IPS-NIHi7 (cell line): ENCODE data around the gene TMEM213.
"Not testable (repeated sequence)": the region's sequence is repeated elsewhere in the genome, so short reads cannot be mapped to it uniquely, and the experiment has no call there.

Experiments
- DNase-seq: peaks from one replicate; pipeline ENCODE4 v3.0.0; 2012; ENCODE audit warnings: mixed read lengths; ENCODE audit errors: extremely low spot score

Gene TMEM213

DNA sequence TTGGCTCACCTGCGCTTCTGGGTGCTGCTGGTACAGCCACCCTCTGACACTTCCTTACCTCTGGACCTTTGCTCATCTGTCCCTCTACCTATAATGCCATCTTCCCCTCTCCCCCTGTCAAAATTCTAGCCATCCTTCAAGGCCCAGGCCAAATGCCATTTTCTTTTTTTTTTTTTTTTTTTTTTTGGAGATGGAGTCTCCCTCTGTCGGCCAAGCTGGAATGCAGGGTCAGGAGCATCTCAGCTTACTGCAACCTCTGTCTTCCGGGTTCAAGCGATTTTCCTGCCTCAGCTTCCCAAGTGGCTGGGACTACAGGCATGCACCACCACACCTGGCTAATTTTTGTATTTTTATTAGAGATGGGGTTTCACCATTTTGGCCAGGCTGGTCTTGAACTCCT, 748 bp upstream of the TMEM213 start:
- not testable (repeated sequence) for DNase-seq

DNA sequence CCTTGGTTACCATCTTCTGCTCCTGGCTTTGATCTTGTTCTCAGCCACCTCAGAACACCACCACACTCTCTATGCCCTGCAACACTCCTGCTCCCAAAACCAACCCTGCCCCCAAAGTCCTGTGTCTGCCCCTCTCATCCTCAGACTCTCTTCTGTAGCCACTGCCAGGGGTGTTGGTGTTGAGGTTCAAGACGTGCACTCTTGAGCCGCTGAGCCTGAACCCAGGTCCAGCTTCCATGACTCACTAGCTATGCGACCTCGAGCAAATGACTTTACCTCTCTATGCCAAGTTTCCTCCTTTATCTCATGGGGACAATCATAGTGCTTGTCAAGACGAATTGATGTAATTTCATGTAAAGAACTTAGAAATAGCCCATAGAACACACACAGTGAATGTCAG, 1.0 kb downstream of the TMEM213 start:
- DNase-seq, result no peak

DNA sequence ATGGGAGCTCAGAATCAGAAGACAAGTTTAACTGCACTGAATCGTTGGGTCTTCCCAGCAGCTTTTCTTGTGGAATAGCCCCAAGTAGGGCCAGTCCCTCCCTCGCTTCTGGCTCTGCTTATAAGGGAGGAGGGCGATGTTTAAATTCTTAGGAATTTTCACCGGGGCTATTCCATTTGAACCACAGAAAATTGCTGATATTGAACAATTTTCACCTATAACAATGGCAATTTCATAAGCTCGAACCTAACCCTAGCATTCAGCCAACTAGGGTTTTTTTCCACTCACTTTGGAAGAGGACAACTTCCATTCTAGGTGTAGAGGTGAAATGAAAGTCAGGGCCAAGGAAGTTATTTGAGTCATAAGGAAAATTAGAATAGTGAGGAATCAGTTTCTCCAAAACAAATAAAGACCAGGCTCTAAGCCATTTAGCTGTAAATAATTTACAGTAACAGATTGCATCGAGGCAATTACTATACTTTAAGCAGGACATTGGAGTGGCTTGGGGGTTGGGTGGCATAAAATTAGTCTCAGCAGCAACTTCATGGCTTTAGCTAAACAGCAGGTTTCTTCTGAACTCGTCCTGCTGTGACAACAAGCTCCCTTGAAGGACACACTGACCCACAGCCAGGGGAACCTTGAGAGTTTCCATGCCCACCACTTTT, 1.7 kb downstream of the TMEM213 start:
- no peak for DNase-seq

DNA sequence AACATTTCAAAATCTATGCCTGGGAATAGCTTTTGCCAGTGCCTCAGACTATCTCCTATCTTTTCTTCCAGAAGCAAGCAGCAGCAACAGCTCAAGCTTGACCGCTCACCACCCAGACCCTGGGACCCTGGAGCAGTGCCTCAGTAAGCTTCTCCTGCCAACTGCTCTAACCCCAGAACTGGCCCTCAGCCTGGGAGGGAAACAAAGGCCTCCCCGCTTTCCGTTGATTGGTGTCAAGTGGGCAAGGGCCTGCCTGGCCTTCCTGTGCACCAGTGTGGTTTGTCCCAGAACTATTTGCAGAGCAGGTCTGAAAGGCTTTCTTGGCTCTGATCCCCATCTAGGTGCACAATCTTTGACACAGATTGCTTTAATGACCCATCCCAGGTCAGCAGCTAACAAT, 3.5 kb downstream of the TMEM213 start:
- DNase-seq, result no peak

DNA sequence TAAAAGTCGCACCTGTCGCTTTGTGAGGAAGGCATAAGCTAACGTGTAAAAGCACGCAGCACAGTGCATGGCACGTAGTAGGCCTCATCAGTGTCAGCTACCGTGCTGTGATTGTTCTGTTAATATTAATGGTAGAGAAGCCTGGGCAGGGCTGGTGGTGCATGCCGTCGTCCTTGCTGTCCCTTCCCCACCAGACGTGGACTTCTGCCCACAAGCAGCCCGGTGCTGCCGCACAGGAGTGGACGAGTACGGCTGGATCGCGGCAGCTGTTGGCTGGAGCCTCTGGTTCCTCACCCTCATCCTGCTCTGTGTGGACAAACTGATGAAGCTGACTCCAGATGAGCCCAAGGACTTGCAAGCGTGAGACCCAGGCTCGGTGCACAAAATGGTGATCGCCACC, 4.9 kb downstream of the TMEM213 start:
- DNase-seq, result no peak

DNA sequence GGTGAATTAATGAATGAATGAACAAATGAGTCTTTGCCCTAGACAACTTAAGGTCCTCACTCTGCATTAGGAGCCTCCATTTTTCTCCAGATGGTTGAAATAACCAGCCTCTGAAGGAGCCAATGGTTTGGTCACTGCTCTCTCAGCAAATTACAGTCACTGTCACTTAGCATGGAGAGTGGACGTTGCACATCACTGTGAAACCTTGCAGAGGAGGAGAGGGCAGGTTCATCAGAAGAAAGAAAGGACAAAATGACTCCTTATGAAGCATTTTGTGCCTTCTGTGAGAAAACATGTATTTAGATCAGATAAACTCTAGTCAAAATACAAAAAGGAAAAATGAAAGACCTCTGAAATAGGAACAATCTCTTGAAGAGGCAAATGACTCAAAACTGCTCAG, 6.8 kb downstream of the TMEM213 start:
- DNase-seq, result no peak

DNA sequence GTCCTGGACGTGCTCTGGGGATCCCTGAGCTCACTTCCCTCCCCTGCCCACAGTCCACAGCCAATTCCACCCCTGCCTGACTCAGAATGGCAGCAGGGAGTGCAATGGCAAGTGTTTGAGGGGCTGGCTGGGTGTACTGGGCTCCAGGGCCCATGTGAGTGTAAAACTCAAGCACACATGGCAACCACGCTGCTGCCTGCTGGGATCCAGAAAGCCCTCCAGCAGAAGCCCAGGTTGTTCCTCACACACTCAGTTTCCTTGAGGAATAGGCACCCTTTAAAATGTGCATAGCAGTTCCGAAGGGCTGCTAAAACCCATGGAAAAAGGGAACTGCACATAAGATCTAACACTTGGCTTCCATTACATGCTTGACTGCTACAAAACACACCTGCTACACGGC, 11.6 kb downstream of the TMEM213 start:
- no peak for DNase-seq

DNA sequence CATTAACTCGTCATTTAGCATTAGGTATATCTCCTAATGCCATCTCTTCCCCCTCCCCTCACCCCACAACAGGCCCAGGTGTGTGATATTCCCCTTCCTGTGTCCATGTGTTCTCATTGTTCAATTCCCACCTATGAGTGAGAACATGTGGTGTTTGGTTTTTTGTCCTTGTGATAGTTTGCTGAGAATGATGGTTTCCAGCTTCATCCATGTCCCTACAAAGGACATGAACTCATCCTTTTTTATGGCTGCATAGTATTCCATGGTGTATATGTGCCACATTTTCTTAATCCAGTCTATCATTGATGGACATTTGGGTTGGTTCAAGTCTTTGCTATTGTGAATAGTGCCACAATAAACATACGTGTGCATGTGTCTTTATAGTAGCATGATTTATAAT, 13.5 kb downstream of the TMEM213 start:
- not testable (repeated sequence) for DNase-seq

DNA sequence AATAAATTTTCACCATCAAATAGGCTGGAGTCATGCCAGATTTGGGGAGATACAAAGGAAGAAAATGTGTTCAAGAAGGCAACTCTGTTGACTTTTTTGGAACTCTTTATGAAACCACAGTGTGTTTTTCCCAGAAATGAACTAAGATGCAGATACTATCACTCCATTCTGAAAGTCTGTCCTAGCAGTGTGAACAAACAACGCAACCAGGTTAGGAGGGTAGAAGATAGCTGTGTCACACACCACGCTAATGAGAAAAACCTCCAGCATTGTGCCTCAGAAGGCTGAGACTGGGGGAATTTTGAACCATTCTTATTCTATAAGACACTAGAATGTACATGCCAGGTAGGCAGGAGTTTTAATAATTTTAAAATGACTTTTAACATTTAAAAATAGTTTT, 16.2 kb downstream of the TMEM213 start:
- no peak for DNase-seq

DNA sequence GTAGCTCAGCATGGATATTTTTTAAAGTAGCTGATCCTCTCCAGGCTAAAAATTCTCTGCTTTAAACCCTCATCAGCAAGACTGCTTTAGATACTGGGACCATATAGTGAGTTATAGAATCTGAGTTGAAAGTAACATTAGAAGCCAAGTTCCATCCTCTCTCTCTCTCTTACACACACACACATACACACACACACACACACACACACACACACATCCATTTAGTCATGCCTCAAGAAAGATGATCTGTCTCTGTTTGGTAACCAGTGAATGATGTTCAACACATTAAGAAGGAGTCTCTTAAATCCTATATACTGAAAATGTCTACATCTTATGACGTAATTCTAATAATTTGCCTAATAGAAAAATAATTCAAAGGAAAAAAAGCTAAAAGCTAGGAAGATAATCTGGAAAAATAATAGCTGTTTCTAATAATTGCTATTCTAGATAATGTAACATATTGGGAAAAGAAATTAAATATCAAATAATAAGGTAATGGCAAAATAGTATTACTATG, 17.1 kb downstream of the TMEM213 start:
- no peak for DNase-seq

DNA sequence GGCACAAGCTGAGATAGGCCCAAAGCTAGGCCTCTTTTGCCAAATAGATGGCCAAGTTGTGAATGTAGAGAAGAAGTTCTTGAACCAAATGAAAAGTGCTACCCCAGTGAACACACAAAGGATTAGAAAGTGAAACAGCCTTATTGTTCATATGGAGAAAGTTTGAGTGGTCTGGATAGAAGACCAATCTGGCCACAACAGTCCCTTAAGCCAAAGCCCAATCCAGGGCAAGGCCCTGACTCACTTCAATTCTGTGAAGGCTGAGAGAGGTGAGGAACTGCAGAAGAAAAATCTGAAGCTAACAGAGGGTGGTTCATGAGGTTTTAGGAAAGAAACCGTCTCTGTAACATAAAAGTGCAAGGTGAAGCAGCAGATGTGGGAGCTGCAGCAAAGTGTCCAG, 18.9 kb downstream of the TMEM213 start:
- DNase-seq, result no peak

DNA sequence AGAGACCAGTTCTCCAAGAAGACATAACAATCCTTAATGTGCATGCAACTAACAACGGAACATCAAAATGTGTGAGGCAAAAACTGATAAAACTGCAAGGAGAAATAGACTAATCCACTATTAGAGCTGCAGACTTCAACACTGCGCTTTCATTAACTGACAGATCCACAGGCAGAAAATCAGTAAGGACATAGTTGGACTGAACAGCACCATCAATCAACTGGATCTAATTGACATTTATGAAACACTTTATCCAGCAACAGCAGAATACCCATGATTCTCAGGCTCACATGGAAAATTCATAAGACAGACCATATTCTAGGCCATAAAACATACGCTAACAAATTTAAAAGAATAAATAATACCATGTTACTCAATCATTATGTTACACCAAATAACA, 21.8 kb downstream of the TMEM213 start:
- DNase-seq, result no peak

DNA sequence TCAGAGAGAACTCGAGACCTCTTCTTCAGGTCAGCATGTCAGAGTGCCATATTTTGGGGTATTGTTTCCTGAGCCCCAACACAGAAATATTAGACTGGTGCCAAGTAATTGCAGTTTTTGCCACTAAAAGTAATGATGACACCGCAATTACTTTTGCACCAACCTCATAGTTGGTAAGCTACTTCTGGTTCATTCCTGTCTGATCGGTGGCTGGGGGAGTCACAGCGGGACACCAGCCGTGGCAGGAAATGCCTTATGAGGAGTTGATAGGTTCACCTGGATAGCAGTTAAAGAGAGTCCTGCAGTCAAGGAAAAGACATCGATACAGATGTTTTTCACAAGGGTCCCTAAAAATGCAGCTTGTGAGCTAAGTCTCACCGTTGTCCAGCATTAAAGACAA, 24.1 kb downstream of the TMEM213 start:
- no peak for DNase-seq

DNA sequence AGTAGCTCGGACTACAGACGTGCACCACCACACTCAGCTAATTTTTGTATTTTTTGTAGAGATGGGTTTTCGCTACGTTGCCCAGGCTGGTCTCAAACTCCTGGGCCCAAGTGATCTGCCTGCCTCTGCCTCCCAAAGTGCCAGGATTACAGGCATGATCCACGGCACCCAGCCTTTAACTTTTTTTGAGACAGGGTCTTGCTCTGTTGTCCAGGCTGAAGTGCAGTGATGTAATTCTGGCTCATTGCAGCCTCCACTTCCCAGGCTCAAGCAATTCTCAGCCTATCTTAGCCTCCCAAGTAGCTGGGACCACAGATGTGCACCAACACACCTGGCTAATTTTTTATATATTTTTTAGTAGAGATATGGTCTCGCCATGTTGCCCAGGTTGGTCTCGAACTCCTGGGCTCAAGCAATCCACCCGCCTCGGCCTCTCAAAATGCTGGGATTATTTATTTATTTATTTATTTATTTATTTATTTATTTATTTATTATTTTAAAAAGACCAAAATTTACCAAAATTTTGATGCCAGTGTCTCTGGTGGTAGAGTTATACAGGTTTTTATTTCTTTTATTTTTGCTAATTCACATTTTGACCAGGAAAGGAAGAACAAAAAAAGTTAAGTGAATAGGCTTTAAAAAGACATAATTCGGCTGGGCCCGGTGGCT, 25.2 kb downstream of the TMEM213 start:
- DNase-seq, result no peak

DNA sequence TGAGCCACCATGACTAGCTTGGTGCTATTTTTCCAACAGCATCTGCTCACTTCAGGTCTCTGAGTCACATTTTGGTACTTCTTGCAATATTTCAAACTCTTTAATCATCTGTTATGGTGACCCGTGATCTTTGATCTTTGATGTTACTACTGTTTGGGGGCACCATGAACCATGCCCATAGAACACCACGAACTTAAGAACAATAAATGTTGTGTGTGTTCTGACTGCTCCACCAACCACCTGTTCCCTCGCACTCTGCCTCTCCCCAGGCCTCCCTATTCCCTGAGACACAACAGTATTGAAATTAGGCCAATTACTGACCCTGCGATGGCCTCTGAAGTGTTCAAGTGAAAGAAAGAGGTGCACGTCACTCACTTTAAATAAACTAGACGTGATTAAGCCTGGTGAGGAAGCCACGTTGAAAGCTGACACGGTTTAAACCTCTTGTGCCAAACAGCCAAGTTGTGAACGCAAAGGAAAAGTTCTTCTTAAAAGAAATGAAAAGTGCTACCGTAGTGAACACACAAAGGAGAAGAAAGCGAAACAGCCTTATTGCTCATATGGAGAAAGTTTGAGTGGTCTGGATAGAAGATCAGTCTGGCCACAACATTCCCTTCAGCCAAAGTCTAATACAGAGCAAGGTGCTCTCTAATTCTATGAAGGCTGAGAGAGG, 27.4 kb downstream of the TMEM213 start:
- no peak for DNase-seq

DNA sequence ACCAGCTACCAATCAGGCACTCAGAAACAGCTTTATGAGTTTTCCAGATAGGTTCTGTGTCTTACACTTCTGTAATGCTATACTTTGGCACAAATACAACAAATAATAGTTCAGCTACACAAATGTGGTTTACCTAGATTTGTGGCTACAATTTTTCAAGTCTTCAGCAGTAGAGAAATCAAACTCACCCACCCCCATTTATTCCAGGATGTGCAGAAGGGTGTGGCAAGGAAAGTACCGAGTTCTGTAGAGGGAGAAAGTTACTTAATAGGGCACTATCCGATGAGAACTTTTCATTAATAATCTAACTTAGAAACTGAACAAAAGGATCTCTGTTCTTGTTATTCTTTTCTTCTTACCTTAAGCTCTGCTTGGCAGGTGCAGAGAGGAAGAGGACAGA, 30.5 kb downstream of the TMEM213 start:
- DNase-seq, result no peak

DNA sequence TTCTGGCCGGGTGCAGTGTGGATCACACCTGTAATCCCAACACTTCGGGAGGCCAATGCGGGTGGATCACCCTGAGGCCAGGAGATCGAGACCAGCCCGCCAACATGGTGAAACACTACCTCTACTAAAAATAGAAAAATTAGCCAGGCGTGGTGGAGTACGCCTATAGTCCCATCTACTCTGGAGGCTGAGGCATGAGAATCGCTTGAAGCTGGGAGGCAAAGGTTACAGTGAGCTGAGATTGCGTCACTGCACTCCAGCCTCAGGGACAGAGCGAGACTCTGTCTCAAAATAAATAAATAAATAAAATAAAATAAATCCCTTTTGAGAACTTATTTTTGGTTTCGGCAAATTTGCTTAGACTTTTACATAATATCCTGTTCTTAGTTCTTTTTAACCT, 31.5 kb downstream of the TMEM213 start:
- no peak for DNase-seq

DNA sequence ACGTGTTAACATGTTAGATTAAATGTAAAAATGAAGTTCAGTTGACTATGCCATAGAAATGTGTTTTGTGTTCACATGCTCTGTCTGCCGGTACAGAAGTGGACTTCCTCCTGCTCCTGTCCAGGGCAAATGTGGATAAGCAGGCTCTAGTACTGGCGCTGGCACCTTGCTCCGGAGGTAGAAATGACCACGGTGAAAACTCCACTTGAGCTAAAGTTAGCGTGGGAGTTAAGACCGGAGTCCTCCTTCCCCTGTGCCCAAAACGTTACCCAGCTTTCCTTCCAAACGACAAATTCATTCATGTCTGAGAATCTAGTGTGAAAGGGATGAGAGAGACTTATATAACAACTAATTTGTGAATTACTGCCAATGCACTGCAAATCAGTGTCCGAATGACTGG, 35.2 kb downstream of the TMEM213 start:
- no peak for DNase-seq

DNA sequence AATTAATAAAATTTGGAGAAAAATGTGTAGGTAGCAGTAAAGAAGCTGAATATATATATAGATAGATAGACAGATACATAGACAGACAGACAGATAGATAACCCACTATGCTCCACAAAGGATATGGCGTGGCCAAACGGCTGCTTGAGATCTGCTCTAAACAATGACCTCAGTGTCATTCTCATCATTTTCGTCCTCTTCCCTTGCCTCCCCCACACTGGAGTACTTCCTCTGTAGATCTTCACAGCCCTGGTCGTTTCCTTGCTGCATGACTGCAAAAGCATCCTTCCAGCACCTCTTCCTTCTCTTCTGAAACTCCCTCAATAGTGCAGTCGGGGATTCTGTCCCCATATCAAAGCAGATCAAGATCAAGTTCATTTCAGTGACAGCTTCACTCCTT, 35.8 kb downstream of the TMEM213 start:
- DNase-seq, result no peak

DNA sequence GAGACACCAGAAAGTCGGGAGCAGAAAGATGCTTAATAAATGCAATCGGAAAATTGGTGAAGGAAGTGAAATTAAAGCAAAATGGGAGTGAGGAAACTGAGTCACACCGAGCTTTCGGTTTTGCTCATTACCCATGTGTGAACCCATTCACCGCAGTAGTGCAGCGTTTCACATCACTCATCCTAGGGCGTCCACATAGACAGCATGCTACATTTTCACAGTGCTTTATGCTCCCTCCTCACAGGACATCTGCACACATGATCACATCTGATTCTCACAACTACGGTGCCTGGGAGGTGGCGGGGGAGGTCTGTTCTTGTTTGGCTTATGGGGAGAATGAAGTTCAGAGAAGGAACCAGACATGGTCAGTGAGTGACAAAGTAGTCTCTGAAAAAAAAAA, 36.8 kb downstream of the TMEM213 start:
- no peak for DNase-seq

DNA sequence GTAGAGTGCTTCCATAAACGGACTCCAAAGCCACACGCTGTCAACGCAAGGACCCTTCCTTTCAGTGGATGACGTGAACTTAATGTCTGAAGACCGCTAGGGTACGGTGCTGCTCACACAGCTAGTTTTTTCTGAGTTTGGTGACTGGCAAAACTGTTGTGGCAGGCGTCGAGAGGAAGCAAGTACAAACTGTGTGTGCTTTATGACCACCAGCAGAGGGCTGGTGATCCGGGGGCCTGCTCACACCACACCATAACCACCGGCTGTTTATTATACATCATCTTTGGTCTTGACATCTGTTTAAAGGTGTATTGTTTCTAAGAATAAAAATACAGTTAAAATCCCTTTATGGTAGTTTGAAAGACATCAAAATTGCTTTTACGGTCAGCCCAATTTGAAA, 37.3 kb downstream of the TMEM213 start:
- no peak for DNase-seq

DNA sequence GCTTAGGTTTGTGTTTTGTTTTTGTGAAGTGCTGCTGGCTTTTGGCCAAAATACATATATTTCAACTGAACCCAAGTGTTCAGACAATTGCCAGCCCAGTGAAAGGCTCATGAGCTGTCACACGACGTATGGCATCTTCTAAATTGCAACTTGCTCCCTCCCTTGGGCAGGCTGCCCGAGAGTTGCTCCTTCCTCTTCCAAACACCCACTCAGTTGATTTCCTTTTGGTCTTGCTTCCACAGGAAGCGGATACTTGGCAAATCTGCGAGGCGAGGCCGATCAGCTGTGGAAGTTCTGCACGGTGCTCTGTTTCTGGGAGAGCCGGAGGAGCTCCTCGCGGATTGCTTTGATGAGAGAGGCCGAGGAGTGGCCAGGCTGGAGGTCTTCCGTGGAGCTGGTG, 39.8 kb downstream of the TMEM213 start:
- no peak for DNase-seq

DNA sequence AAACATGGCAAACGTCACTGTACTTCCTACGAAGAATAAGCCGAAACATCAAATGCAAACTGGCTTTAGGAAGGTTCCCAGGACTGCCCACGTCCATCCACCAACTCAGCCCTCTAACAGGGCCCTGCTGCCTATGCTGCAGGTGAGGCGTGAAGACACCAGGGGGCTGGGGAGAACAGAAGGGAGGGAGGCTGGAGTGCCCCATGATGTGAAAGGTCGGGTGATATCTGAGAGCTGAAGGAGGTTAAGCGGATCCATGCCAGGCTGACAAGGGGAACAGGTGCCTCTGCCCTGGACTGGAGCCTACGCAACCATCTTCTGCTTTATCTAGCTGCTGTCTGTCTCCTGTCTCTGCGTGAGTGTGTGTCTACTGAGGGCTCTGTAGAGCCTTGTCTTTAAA, 40.4 kb downstream of the TMEM213 start:
- no peak for DNase-seq
